Measurements from ENCODE around the gene WIPF3. TPM values are rescaled to one million over a fixed set of nuclear protein-coding genes. Genes with fewer than 3 reads are reported as not detected.
A peak's percentile ranks its signal among the peaks of the same experiment; 100 is the strongest.

Gene WIPF3
- total RNA-seq, 1 experiment from 2014 or later = not detected

DNA sequence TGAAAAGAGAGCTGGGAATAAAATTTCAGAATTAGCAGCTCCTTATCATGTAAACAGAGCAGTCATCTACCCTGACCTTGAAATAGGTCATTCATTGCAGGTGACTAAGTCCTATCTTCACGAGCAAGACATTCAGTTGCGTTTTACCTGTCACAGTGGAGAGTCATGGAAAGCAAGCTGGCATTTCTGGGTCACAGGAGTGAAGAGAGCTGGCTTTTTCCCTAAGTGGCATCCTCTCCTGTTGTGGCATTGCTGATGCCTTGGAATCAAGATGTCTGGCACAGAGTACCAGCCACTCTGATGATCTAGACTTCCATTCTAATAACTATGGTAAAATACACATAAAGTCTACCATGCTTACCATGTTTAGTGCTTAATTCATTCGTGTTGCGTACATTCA lies 112.5 kb downstream of the WIPF3 start:
- Histone ChIP-seq H3K27me3 (no peaks in the 10 kb centered on the region), H3K9me3 (replicated peaks) (no peaks in the 10 kb centered on the region), H3K4me3 (no peak overlapping the region), H3K4me1 (no peaks in the 10 kb centered on the region; the same call in 1 of the 2 replicates), H3K36me3 (peaks cover 45% of the 10 kb centered on the region), H3K27ac (no peak overlapping the region)
- no peak for DNase-seq

- no peak overlapping the region for H3K27ac ChIP-seq
- H3K4me3 ChIP-seq = no peak overlapping the region
- no peaks in the 10 kb centered on the region; the same call in 1 of the 2 replicates for H3K4me1 ChIP-seq
- H3K27me3 ChIP-seq = no peaks in the 10 kb centered on the region
- H3K36me3 ChIP-seq = peaks cover 48% of the 10 kb centered on the region
- DNase-seq = no peak
- no peaks in the 10 kb centered on the region for H3K9me3 ChIP-seq (replicated peaks)
Observed at GRCh38 chr7:29919790-29920189, 113.5 kb downstream of the WIPF3 start.

- Histone ChIP-seq H3K4me3 (no peak overlapping the region), H3K4me1 (no peaks in the 10 kb centered on the region; the same call in 1 of the 2 replicates), H3K27me3 (no peaks in the 10 kb centered on the region), H3K27ac (no peak overlapping the region), H3K36me3 (peaks cover 55% of the 10 kb centered on the region), H3K9me3 (replicated peaks) (no peaks in the 10 kb centered on the region)
- no peak for DNase-seq
Observed at GRCh38 chr7:29920491-29920890, 114.2 kb downstream of the WIPF3 start.

DNA sequence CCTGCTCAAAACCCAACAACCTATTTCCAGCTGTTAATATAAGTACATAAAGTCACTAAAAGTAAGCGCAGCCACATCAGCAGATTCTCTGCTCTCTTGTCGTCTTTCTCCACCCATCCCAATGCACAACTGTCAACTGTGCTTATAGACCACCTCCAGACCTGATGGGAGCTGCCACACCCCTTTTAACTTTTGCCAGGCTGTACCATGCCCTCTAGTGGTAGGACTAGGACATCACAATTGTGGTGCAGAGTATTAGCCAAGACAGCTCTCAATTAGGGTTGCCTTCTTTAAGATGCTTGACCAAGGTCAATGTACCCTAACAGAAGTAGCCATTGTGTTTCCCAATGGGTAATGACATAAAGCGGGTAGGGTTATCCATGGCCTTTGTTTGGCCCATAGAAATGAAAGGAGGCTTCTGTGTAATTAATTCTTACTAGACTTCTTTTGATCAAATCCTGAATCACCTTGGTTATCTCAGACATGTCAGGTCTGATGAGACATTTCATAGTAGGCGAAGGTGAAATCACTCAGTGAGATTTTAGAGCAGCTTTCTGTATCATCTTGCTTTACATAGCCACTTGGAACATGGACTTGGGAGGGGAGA lies 115.2 kb downstream of the WIPF3 start:
- H3K9me3 ChIP-seq (replicated peaks) = no peaks in the 10 kb centered on the region
- H3K4me1 ChIP-seq = no peaks in the 10 kb centered on the region
- no peaks in the 10 kb centered on the region for H3K27me3 ChIP-seq
- peak; percentile 66 to 85 for DNase-seq
- peaks cover 59% of the 10 kb centered on the region for H3K36me3 ChIP-seq
- H3K4me3 ChIP-seq = no peak overlapping the region
- no peak overlapping the region for H3K27ac ChIP-seq

DNA sequence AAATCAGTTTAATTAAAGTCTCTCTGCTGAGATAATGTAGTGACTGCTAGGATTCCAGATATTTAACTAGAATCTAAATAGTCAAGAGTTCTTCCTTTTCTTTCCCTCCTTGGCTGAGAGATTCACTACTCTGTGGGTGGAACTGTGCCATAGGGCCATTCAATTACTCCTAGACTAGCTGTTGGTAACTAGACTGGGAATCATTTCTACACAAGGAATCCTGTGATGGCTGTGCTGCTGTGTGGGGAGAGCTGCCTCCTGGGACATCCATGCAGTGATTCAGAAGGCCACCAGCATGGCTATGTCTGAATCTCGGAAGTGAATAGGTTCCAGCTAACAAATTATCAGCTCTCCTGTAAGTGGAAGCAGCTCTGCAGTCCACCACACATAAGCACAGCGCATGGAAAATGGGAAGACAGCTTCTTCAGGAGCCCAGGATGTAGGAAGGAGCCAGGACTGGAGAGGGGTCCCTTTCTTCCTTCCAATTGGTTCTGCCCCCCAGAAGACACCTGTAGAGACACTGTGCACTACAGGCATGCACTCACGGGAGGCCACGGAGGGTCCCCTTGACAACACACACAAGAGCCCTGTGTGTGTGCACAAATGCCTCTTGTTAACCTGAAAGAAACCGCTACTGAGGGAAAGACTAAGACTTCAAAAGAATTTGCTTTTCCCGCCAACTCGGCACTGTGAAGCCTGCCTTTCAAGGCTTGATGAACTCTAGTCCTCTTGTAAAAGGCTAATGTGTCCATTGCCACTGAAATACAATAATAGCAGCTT lies 116.8 kb downstream of the WIPF3 start:
- no peak overlapping the region for H3K27ac ChIP-seq
- H3K36me3 ChIP-seq = peaks cover 66% of the 10 kb centered on the region
- H3K4me1 ChIP-seq = no peaks in the 10 kb centered on the region
- H3K4me3 ChIP-seq = no peak overlapping the region
- no peaks in the 10 kb centered on the region for H3K9me3 ChIP-seq (replicated peaks)
- no peak for DNase-seq
- no peaks in the 10 kb centered on the region for H3K27me3 ChIP-seq

- DNase-seq = no peak
- H3K27ac ChIP-seq = no peak overlapping the region
- no peaks in the 10 kb centered on the region for H3K27me3 ChIP-seq
- peaks cover 63% of the 10 kb centered on the region for H3K36me3 ChIP-seq
- H3K4me3 ChIP-seq = no peak overlapping the region
- no peaks in the 10 kb centered on the region for H3K4me1 ChIP-seq
- H3K9me3 ChIP-seq (replicated peaks) = no peaks in the 10 kb centered on the region
Observed at GRCh38 chr7:29924006-29924405, 117.7 kb downstream of the WIPF3 start.

DNA sequence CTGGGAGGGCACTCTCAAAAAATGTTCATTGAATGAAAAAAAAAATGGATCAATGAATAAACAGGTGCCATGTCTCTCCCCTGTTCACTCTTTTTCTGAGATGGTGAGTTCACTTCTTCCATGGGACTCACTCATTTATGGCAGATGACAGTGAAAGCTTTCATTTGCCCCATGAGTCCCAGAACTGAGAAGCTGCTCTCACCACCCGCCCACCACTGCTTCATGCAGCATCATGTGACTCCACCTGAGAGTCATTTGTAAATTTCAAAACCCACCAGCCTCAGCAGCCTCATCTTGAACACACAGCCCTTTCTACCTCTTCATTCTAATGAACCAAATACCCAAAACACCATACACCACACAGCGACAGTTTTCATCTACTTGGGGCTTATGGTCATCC lies 118.4 kb downstream of the WIPF3 start:
- DNase-seq = no peak
- H3K36me3 ChIP-seq = peaks cover 58% of the 10 kb centered on the region

GRCh38 chr7:29926216-29926615 lies 119.9 kb downstream of the WIPF3 start:
- no peak for DNase-seq
- H3K9me3 ChIP-seq (replicated peaks) = no peaks in the 10 kb centered on the region
- H3K4me1 ChIP-seq = no peaks in the 10 kb centered on the region
- peaks cover 62% of the 10 kb centered on the region for H3K36me3 ChIP-seq
- H3K4me3 ChIP-seq = no peak overlapping the region
- no peaks in the 10 kb centered on the region for H3K27me3 ChIP-seq
- no peak overlapping the region for H3K27ac ChIP-seq

More for the DNA sequence above, 118.4 kb downstream of the WIPF3 start:
- Histone ChIP-seq H3K4me1 (no peaks in the 10 kb centered on the region), H3K27me3 (no peaks in the 10 kb centered on the region), H3K4me3 (no peak overlapping the region), H3K27ac (no peak overlapping the region), H3K9me3 (replicated peaks) (no peaks in the 10 kb centered on the region)

GRCh38 chr7:29926741-29927140 lies 120.4 kb downstream of the WIPF3 start:
- Histone ChIP-seq H3K27me3 (no peaks in the 10 kb centered on the region), H3K27ac (no peak overlapping the region), H3K4me1 (no peaks in the 10 kb centered on the region), H3K36me3 (peaks cover 63% of the 10 kb centered on the region), H3K9me3 (replicated peaks) (no peaks in the 10 kb centered on the region), H3K4me3 (no peak overlapping the region)
- no peak for DNase-seq

DNA sequence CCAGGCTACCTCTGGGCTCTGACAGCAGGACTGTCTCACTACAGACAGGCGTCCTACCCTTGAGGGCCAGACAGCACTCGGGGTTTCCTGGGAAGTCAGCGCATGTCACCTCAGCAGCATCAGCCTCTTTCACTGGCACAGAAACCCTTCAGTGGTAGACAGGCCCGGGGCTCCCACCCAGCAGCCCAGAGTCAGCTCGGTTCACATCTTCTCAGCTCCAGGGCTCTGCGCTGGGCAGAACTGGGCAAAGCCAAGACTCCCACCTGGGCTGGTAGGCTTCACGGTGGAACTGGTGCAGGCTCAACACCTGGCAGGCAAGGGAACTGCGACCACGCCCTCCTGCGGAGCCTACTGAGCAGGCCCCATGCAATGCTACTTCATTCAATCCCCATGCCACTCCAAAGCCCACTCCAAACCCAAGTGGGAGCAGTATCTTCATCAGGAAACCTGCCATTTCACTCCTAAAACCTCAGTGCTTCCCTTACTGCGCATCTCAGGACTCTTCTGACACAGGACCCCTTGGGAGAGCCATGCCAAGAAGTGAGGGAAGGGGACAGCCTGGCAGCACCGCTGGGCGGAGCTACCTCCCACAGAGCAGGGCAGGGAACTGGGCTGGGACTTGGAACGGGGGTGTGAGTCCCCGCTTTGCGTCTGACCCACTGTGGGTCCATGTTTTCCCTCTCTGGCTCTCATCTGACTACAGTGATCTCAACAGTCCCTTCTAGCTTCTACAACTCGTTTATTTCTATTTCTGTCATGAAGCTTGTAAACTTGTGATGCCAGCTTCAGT lies 122.9 kb downstream of the WIPF3 start:
- Histone ChIP-seq H3K27ac (no peak overlapping the region), H3K9me3 (replicated peaks) (no peaks in the 10 kb centered on the region), H3K27me3 (no peaks in the 10 kb centered on the region), H3K4me3 (no peak overlapping the region), H3K4me1 (no peaks in the 10 kb centered on the region), H3K36me3 (peaks cover 60% of the 10 kb centered on the region)
- DNase-seq = no peak

DNA sequence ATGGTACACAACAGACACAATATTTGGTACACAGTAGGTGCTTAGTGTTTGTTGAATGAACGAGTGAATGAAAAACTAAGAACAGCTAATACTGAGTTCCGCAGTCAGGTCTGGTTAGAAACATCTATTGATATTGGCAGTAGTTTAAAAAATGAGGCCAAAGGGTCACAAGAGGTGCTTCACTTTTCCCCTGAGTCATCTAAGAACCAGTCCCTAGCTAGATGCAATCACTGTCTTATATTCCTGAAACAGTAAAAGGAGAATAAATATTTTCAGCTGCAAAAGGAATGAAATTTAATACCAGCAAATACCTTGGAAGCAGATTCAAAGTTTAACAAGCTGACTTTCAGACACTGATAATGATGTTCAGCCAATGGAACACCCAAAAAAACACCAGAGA lies 128.8 kb downstream of the WIPF3 start:
- H3K9me3 ChIP-seq (replicated peaks) = no peaks in the 10 kb centered on the region
- no peaks in the 10 kb centered on the region for H3K27me3 ChIP-seq
- no peaks in the 10 kb centered on the region for H3K4me1 ChIP-seq
- DNase-seq = no peak
- peaks cover 84% of the 10 kb centered on the region for H3K36me3 ChIP-seq
- H3K27ac ChIP-seq = no peak overlapping the region
- no peak overlapping the region for H3K4me3 ChIP-seq

DNA sequence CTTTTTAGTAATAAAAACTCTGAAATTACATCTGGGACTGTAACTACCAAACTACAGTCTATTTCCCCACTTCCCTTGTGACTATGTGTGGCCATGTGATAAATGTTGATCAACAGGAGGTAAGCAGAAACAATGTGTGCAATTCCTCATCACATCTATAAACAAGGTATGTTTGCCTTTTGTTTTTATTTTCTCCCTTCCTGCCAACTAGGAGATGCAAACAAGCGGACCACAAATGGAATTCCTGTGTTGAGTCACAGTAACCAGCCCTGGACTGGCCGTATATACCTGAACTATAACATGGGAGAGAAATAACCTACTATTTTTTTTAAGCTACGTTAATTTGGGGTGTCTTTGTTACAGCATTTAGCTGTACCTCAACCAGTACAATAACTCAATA lies 130.8 kb downstream of the WIPF3 start:
- DNase-seq = no peak
- no peak overlapping the region for H3K4me3 ChIP-seq
- peaks cover 87% of the 10 kb centered on the region for H3K36me3 ChIP-seq
- no peaks in the 10 kb centered on the region for H3K4me1 ChIP-seq
- H3K27me3 ChIP-seq = no peaks in the 10 kb centered on the region
- H3K9me3 ChIP-seq (replicated peaks) = no peaks in the 10 kb centered on the region
- H3K27ac ChIP-seq = no peak overlapping the region

GRCh38 chr7:29940199-29940598 lies 133.9 kb downstream of the WIPF3 start:
- Histone ChIP-seq H3K4me3 (no peak overlapping the region), H3K4me1 (no peaks in the 10 kb centered on the region), H3K36me3 (peaks cover 90% of the 10 kb centered on the region), H3K27me3 (no peaks in the 10 kb centered on the region), H3K9me3 (replicated peaks) (no peaks in the 10 kb centered on the region), H3K27ac (no peak overlapping the region)
- no peak for DNase-seq

- no peak overlapping the region for H3K4me3 ChIP-seq
- no peaks in the 10 kb centered on the region for H3K4me1 ChIP-seq
- H3K9me3 ChIP-seq (replicated peaks) = no peaks in the 10 kb centered on the region
- no peaks in the 10 kb centered on the region for H3K27me3 ChIP-seq
- no peak for DNase-seq
- no peak overlapping the region for H3K27ac ChIP-seq
- peaks cover 91% of the 10 kb centered on the region for H3K36me3 ChIP-seq
Observed at GRCh38 chr7:29945259-29945809, 139.0 kb downstream of the WIPF3 start.

All from SJCRH30 (cell line).